CD4-positive, alpha-beta T cell treated with Interleukin-6 at 100 ng/mL for 8 hours (primary cell): Measurements from ENCODE around the gene FYN.
"Not testable (repeated sequence)": the region's sequence is repeated elsewhere in the genome, so short reads cannot be mapped to it uniquely, and the experiment has no call there.

Experiments used
- DNase-seq: peaks from one replicate; pipeline ENCODE4 v3.0.0-alpha.2; 2020; ENCODE audit warnings: mixed read lengths, low spot score

The FYN gene

GRCh38 chr6:111850295-111850937 is 22.8 kb downstream of the FYN start:
- DNase-seq = no peak

DNA sequence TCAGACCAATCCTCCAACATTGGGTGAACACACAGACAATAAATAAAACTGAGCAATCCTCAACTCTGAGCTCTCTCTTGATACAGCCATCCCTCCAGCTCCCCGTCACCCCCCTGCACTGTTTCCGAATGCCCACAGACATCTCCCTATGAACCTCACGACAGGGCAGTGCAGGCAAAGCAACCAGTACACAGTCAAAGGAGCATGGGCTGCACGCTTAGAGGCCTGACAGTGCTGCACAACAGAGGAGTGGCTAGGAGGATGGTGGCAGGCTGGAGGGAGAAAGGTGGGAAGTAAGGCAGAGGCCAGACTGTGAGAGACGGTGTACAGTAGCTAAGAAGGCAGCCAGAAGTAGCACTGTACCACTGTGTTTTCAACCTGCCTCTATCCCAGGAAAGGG is 24.0 kb downstream of the FYN start:
- DNase-seq = no peak

DNA sequence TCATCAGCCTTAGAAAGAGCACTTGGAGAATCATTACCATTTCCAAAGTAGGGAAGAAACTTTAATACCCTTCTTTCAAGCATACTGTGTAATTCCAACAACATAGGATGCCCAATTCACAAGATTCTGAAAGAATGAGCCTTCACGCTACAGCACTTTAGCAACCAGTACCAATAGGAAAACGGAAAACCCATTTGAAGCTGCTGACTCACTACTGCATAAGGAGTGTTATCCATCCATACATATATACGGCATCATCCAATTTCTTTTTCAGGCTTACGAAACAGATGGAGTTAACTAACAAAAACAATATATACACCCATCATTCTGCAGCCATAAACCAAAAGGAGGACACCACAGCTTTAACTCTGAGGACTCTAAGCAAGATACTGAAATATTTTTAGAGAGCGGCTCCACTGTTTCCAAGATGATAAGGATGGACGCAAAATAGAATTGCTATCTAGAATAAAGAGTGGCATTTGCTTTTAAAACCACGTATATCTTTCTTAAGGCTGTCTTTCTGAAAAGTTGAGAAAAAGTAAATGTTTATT is 24.9 kb downstream of the FYN start:
- DNase-seq = no peak

GRCh38 chr6:111846492-111847409 is 26.5 kb downstream of the FYN start:
- peak; percentile 64 for DNase-seq

GRCh38 chr6:111846066-111846465 is 27.2 kb downstream of the FYN start:
- DNase-seq = no peak

GRCh38 chr6:111845441-111845871 is 27.8 kb downstream of the FYN start:
- DNase-seq = no peak

DNA sequence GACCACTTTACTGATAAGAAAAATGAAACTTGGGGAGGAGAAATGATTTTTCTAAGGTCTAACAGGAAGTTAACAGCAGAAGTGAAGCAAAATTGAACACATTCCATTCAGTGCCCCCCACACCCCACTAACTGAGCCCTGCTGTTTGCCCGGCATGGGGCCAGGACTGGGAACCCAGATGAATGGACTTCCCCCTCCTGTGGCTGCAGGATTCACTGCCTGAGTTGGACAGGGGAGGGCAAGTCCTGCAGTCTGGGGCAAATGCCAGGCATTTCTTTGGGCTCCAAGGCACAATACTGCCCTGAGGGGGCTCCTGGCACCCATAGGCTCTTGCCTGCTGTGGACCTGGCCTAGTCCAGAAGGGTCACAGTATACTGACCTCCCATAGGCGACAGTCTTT is 28.3 kb downstream of the FYN start:
- DNase-seq = no peak

DNA sequence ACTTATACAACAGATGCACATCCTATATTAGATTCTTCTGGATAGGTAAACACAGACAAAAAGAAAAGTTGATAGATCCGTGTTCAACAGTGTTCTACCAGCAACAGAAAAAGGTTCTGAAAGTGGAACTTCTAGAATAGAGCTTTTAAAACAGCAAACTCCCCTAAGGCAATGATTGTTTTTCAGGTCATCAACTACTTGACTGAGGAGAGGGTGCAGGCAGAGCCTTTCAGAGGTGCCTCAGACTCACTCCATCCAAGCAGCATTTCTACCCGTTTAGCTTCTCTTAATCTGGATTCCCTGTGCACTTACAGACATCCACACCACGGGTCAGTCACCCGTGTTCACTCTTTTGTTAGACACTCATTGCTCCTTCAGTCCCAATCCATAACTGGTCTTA is 28.9 kb downstream of the FYN start:
- DNase-seq = no peak

DNA sequence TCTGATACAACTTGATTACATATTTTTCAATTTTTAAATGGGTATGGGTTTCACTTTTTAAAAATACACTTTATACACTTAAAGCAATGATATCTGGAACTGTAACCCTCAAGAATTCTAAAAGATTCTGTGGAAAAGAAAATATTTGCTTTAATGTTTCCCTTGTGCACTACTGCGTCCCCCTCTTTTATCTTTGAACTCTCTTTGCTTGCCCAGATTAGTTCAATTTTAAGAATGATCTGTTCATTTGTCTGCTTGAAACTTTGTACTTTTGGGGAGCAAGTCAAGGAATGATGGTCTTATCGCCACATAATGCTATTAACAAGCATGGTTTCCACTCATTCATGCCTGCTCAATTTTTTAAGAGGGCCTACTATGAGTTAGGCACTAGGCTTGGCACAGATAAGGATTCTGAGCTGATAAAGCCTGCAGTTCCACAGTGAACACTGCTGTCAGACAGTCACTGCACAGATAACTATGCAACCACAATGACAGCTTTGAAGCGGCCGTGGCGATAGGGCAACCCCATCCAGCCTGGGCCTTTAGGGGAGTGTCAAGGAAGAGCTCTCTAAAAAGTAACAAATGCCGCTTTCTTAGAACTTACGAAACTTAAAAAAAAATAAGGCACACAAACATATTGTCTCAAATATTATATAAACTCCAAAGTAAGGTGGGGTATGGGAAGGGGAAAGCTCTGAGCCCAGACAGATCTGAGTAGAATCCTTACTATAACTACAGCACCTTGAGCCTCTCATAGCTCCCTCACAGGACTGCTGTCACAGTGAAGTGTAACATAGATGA is 29.7 kb downstream of the FYN start:
- DNase-seq = peak; percentile 65

DNA sequence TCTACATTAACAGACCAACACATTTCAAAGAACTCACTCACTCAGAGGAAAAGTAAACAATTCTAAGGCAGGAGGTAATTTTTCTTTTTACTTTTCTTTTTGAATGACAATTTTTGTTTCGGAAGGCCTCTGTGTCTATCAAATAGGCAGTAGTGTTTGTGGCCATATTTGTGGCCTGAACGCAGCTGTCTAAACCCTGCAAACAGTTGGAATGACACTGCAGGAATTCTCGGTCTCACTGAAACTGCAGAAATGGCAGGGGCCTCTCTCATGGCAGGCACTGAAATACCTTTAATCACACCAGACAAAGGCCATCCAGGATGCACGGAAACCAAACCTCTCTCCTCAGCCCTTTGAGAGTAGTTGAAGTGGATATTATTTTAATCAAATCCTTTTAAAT is 30.4 kb downstream of the FYN start:
- DNase-seq = no peak

GRCh38 chr6:111842271-111842822 is 30.9 kb downstream of the FYN start:
- DNase-seq = no peak

- DNase-seq = peak; percentile 58
These were observed 31.4 kb downstream of the FYN start for GRCh38 chr6:111841822-111842221.

DNA sequence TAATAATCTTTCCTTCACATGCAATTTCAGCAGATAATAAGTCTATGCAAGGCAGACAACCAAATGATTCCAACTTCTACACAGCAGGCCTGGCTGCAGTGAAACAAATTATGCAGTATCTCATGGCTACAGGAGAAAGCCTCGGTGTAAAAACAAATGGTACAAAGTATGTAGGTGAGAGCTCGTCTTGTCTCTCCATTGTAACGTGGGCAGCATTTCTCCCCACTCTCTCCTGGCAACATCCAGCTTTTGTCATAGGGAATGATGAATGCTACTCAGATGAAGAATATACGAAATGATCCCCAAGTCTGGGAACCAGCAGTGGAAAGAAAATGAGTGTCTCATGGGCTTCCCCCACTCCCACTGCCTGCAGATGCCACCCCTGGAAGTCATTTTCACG is 32.4 kb downstream of the FYN start:
- DNase-seq = no peak

DNA sequence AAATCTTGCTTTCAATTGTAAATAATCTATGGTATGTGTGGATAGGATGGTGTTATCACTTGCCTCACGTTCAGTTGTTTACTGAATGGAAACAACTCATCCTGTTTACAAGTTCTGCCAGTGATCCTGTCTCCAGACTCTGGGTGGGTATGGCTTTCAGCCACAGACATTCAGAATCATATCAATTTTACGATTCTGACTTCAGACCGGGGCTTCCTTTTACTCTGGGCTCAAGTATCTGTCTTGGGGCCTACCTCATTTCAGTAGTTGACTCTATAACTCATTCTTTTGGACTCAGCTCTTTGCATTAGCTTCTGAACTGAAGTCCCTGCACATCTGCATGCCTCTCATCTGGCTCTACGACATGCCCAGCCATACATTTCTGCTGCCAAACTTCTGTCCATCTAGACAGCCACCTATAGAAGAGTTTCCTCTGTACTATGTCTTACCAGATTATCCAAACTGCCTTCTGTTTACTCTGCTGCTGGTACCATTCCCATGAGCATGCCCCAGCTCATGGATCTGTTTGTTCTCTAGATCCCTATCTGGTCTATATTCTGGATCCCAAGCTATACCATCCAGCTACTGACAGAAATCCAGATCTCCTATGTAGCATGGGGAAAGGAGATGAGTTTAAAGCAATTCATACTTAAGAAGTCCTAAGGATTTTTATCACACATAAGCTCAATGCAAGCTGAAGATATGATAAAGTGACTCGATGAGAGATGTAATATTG is 34.3 kb downstream of the FYN start:
- DNase-seq = no peak

DNA sequence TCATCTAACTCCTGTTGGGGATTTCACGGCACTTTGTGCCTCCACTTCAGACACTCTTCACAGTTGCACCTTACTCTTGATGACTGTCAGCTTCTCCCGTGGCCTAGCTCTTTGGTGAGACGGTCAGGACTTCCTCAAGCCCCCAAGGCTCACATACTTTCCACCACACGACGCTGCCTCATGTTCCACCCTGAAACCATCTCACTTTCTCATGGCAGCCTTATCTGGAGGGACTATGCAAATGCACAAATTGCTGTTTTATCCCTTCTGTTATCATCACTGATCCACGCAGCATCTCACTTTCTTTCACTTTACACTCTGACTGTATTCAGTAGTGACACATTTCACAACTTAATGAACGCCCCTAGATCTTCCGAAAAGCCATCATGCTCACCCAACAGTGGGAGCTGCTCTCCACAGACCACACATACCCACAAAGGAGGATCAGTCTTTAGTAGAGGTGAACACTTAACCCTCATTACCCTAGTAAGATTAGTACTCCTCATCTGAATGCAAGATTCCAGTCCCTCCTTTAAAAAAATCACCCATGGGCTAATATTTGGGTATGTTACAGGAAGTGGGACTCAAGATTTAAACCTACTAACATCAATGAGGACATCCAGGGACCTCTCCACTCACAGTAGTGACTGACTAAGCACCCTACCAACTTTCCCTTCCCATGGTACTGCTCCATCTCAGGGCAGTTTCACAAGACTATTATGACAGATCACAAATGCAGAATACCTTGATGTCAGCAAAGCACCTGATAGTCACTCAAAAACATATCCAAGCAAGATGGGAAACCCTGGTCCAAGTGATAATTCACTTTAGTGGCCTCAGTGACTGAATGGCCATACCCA is 35.4 kb downstream of the FYN start:
- DNase-seq = peak; percentile 32

DNA sequence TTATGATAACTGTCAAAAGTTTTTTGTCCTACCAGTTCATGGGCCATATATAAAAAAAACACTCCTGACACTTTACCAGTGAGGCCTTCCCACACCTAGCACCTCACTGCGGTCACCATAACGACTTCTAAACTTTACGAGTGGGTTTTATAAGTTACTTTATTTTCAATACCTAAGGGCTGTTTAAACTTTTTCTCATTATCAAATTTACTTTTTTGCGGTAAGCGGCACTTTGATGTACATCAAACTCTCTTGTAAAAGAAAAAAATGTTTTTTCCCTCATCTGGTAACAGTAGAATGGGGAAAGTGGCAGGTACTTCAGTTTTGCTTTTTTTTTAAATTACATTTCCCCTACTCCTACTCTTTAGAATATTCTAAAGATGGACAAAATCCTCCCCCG is 36.2 kb downstream of the FYN start:
- peak; percentile 40 for DNase-seq

DNA sequence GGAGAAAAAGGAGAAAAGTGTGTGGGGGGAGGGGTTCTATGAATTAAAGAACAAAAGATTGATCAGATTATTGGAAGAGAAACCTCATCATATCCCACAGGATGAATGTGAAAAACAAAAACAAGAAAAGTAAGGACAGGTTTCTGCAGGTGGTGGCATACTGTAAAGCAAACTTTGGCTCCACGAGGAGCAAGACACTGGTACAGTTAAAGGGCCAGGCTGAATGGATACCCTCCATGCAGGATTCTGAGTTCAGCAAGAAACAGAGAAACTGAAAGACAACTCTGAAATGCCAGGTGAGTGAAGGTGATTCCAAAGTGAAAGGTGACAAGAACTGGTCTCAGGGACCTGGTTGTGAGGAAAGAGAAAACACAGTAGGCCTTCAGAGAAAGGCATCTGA is 37.4 kb downstream of the FYN start:
- no peak for DNase-seq

DNA sequence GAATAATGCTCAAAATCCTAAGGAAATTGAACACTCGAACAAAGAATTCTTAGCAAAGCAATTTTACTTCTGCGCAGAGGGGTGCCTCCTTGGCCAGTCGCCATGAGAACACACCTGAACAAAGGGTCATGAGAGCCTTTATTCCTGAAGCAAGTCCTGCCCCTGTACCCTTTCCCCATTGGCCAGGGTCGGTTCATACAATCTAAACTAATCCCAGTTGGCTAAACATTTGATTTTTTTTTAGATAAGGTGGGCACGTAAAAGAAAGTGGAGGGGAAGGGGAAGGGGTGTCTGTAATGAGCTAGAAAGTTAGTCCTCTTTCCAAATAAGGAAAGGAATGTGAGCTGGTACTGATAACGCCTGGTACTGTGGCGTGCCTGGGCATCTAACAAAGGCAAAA is 37.9 kb downstream of the FYN start:
- not testable (repeated sequence) for DNase-seq

DNA sequence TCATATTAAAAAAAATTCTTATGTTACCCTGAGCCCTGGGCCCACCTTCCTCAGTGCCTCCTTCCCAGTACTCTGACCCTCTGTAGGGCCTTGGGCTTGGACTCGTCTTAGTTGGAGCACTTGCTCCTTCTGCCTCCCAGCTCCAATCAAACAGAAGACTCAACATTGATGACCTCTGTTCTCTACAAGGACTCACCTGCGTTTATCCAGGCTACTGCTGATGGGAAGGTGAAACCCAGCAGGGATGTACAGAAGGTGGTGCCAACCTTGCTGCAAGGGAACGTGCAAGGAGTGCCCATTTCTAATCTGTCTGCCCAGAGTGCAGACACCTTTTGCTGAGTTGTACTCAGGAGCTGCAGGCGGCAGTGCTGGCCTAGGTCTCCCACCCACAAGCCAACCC is 38.9 kb downstream of the FYN start:
- DNase-seq = no peak

DNA sequence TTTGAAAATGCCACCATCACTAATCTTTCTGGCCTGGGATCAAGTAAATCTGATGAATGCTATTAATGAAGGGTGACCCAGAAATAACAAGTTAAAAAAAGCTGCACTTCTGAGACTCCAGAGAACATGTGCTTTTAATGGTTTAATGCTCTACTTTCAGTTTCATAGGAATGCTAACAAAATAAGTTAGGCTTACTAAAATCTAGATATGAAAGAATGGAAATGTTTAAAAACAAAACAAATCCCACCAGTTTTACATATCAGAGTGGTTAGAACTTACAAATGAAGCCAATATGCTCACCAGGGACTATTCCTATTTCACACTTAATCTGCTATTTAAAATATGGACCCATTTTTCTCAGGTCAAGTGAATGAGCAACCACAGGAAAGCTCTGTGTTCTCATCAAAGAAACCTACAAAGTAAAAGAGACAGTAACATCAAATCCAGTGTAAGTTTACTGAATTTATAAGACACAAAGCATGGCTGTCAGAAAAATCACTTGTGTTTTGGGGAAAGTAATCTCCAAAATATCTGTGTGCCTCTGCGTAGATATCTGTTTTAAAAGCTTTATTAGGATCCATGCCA is 40.3 kb downstream of the FYN start:
- no peak for DNase-seq
